Endothelial cell (in vitro differentiated cells): Measurements from ENCODE around the gene NXNL1. TPM values are rescaled to one million over a fixed set of nuclear protein-coding genes. Genes with fewer than 3 reads are reported as not detected.
A peak's percentile ranks its signal among the peaks of the same experiment; 100 is the strongest.

ENCODE experiments used
- DNase-seq: peaks from one replicate; pipeline ENCODE4 v3.0.0; 2021; ENCODE audit warnings: low spot score
- H3K27ac Mint-ChIP-seq: one replicate; pipeline ENCODE4 v1.8.0; 2021; ENCODE audit warnings: mixed read lengths, inconsistent platforms; ENCODE audit not compliant: unreplicated experiment
- H3K27me3 Mint-ChIP-seq: one replicate; pipeline ENCODE4 v1.8.0; 2021; ENCODE audit warnings: mild to moderate bottlenecking, moderate library complexity, mixed read lengths, inconsistent platforms; ENCODE audit not compliant: unreplicated experiment
- H3K36me3 Mint-ChIP-seq: one replicate; pipeline ENCODE4 v1.8.0; 2021; ENCODE audit warnings: mild to moderate bottlenecking, low read depth, mixed read lengths, inconsistent platforms; ENCODE audit not compliant: unreplicated experiment
- H3K4me1 Mint-ChIP-seq: one replicate; pipeline ENCODE4 v1.8.0; 2021; ENCODE audit warnings: mild to moderate bottlenecking, mixed read lengths, inconsistent platforms; ENCODE audit not compliant: unreplicated experiment
- H3K4me3 Mint-ChIP-seq: one replicate; pipeline ENCODE4 v1.8.0; 2021; ENCODE audit warnings: mild to moderate bottlenecking, mixed read lengths, inconsistent platforms; ENCODE audit not compliant: unreplicated experiment
- H3K9me3 Mint-ChIP-seq: one replicate; pipeline ENCODE4 v1.8.0; 2021; ENCODE audit warnings: mixed read lengths, inconsistent platforms; ENCODE audit not compliant: unreplicated experiment
- CTCF ChIP-seq: fragments of 200-600 bp; sonication (generic); IDR thresholded peaks from one replicate; pipeline ENCODE4 v1.5.0; 2021; ENCODE audit warnings: antibody characterized with exemption; ENCODE audit not compliant: unreplicated experiment
- total RNA-seq: library from RNA; stranded (reverse); fragmentation: NEBNext Ultra II Directional; extraction: Animal tissue kit (Norgen Biotek cat#: 25700); gene quantifications from one replicate; pipeline ENCODE4 v1.2.1, GENCODE V29; 2021; ENCODE audit not compliant: unreplicated experiment

NXNL1 gene
- total RNA-seq, 1 donor from 2014 or later: not detected

GRCh38 chr19:17423429-17424208 lies 37.1 kb downstream of the NXNL1 start:
- no peak overlapping the region for H3K4me3 Mint-ChIP-seq
- peaks cover 9% of the 10 kb centered on the region for H3K27me3 Mint-ChIP-seq
- no peak overlapping the region for H3K27ac Mint-ChIP-seq
- H3K4me1 Mint-ChIP-seq: peaks cover 12% of the 10 kb centered on the region
- no peak for DNase-seq
- peaks cover 8% of the 10 kb centered on the region for H3K36me3 Mint-ChIP-seq
- H3K9me3 Mint-ChIP-seq: peaks cover 3% of the 10 kb centered on the region
- TF ChIP-seq CTCF: no peak

DNA sequence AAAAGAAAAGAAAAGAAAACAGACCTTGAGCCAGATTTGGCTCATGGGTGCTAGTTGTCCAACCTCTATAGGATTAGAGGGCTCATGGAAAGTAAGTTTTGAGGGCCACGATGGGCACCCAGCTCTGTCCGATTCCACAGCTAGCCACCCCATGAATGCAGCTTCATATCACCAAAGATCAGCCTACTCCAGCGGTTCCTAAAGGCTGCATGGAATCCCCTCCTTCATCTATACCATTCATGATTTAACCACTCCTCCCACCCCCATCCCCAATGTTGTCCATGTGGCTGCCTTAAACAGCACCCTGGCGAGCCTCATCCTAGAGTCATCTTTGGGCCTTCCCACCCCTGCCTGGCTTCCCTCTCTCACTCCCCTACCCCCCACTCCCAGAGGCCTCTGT lies 38.8 kb downstream of the NXNL1 start:
- Mint-ChIP-seq H3K9me3 (peaks cover 3% of the 10 kb centered on the region), H3K4me1 (peaks cover 13% of the 10 kb centered on the region)

DNA sequence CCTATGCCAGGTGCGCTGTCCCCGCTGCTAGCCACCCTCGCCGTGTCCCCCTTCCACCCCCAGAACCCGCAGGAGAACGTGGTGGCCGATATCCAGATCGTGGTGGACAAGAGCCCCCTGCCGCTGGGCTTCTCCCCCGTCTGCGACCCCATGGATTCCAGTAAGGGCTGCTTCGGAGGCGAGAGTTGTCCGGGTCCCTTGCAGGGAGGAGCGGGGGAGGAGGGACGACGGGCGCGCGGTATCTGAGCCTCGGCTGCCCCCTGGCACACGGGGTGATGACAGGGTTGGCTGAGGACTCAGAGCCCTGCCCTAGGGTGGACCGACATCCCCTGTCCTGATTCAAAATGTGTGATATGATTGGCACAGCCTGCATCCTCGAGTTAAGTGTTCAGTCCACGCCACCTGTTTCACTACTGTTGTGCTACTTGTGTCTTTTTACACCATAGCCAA lies 40.2 kb downstream of the NXNL1 start:
- Mint-ChIP-seq H3K4me3 (peak overlapping the region; percentile 93), H3K27ac (no peak overlapping the region), H3K36me3 (peaks cover 8% of the 10 kb centered on the region), H3K27me3 (peaks cover 14% of the 10 kb centered on the region), H3K9me3 (peaks cover 3% of the 10 kb centered on the region), H3K4me1 (peaks cover 19% of the 10 kb centered on the region)
- DNase-seq: peak; percentile 40
- TF ChIP-seq CTCF: no peak

More for the DNA sequence above, 38.8 kb downstream of the NXNL1 start:
- Mint-ChIP-seq H3K36me3 (peaks cover 8% of the 10 kb centered on the region), H3K27ac (no peak overlapping the region), H3K27me3 (peaks cover 10% of the 10 kb centered on the region), H3K4me3 (no peak overlapping the region)
- TF ChIP-seq CTCF: no peak
- no peak for DNase-seq

DNA sequence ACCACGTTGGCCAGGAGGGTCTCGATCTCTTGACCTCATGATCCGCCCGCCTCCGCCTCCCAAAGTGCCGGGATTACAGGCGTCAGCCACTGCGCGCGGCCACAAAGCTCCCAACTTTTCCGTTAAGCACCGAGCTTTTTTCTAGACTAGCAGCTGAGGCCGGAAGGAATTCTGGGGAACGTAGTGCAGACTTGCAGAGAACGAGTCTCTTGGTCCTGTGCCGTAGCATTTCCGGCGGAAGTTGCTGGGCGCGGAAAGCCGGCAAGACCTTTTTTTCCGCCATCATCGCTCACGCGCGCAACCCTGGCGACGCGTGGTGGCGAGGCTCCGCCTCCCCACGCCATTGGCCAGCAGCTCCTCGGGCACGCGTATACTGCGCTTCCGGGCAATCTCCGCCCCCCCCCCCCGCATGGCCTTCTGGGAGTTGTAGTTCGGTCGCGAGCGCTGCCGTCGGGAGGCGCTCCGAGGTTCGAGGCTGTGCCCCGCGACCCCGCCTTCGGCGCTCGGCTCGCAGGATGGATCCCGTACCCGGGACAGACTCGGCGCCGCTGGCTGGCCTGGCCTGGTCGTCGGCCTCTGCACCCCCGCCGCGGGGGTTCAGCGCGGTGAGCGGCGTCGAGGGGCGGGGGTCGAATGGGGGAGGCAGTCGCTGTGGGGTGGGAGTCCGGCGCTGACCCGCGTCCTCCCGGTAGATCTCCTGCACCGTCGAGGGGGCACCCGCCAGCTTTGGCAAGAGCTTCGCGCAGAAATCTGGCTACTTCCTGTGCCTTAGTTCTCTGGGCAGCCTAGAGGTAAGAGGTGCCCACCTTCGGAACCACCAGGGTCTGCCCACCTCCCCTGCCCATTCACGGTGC lies 40.9 kb downstream of the NXNL1 start, which contains the start of gene MVB12A:
Gene MVB12A, plus strand, starts transcription at position 427 of the 854 bp plus-strand sequence. Its CDS starts 89 bp downstream, at position 516.
- peaks cover 3% of the 10 kb centered on the region for H3K9me3 Mint-ChIP-seq
- TF ChIP-seq CTCF: no peak
- H3K27ac Mint-ChIP-seq: peak within 1 kb of the TSS; percentile 90
- peaks cover 11% of the 10 kb centered on the region for H3K27me3 Mint-ChIP-seq
- peaks cover 26% of the 10 kb centered on the region for H3K4me1 Mint-ChIP-seq
- DNase-seq: peak; percentile 97
- H3K4me3 Mint-ChIP-seq: peak within 1 kb of the TSS; percentile 93
- peaks cover 8% of the 10 kb centered on the region for H3K36me3 Mint-ChIP-seq
